ENCODE measurements around the gene KIF6.

The KIF6 gene

DNA sequence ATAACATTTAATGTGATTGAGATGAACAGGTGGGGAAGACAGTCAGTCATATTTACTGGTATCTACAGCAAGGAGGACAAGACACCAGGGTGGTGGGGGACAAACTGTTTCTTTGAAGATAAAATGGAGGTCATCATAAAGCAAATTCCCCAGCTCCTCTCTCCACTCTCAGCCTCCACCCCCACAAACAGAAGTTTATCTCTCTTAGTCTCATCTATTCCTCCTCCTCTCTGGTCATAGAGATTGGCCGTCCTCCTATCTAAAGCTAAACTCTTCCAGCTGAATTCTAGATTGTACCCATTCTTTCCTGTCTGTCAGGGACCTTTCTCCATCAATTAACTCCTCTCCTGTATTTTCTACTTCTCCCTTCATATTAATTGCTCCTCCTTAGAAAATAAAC, 71.1 kb downstream of the KIF6 start:
- DNase-seq: no peak

DNA sequence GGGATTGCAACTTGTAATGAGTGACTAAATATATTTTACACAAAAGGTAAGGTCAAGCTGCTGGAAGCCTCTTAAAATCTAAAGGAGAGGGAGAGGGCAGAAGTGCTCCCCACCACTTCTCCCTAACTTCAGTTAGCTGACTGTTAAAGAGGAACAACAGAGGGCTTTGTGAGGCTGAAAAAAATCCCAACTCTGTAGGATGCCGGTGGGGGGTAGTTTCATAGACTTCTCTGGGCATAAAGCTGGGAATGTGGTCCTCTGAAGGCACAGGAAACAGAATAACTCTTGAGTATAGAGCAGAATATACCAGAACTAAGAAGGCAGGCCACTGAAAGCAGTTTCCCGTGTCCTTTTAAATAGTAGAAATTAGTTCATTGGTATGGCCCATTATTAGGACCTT, 71.6 kb downstream of the KIF6 start:
- DNase-seq: no peak

DNA sequence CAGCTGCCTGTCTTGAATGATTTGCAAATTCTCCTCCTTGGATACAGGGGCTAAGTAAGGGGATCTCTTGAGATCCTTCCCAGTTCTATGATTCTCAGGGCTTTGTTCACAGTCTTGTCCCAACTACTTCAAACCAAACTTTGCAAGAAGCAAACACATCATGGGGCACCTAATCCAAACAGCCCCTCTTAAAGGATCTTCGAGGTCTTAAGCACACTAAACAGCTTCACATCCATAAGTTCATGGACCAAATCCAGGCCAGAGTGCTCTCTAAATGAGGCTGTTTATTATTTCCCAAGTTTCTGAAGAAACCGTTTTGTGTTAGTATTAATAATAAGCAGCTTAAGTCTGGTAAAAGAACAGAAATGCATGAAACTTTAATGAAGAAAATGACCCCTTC, 75.2 kb downstream of the KIF6 start:
- DNase-seq: no peak

DNA sequence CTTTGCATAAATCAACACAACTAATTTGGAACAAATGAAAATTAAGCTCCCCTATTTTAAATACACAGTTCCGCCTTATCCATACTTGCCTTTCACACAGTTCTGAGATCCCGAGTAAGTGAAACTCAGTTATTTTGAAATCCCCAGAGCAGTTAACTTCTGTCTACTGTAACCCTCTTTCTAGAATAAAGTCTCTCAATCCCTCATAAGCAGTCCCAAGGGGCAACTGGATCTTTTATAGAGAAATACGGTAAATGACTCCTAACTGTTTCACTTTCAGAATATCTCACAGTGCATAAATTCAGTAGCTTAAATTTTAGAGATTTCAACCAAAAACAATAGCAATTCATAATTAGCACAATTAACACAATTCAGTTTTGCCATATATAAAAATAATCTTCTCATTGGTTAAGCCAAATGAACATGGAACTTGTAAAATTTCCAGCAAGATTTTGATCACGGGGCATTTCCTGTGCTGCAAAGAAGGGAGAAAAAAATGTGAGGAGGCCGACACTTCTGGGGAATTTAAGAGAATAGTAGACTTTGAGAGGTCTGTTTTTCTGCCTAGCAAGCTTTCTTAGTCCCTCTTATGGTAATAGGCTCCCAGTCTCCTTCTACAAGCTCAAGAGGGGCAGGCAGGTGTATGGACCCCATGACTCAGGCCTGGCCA, 78.3 kb downstream of the KIF6 start:
- DNase-seq: no peak

DNA sequence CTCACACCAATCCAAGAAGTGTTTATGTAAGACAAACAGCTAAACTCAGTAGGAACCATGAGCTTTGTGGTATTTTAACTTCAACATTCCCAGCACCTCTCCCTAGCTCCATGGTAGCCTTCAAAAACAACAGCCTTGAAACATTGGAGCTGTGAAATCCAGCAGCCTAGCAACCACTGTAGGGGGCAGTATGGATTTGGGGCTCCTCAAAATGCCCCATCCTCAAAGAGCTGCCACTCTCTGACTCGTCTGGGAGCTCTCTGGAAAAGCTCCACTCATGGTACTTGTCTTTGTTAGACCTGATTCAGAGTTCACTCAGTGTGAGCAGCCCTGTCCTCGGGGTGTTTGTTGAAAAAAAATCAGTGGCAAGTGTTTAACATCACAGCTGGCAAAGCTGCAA, 82.9 kb downstream of the KIF6 start:
- DNase-seq: no peak

DNA sequence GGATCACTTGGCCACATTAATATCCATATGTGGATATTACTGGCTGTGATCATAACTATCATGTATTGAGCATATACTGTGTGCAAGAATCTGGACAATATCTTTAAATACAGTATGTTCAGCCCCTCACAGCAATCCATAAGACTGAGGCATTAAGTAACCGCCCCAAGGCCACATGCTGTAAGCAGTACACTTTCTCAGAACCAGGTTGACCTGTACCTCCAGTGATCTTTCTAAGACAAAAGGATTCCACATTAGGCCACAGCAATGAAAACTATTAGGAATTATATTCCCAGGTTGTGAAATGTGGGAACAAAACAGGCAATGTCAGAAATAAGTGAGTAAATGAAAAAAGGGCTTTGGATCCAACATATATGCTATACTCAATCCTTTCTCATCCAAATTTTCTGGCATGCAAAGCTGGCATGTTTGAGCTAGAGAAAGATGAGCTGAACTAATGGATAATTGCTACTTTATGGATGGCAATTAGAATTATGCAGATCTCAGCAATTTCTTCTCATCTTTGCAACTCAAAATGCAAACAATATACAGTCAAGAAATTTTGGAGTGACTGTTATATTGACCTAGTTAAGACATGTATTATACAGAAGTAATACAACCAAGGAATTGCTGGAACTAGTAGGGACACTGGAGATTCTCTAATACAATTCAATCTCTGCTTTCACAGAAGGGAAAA, 86.9 kb downstream of the KIF6 start:
- no peak for DNase-seq

DNA sequence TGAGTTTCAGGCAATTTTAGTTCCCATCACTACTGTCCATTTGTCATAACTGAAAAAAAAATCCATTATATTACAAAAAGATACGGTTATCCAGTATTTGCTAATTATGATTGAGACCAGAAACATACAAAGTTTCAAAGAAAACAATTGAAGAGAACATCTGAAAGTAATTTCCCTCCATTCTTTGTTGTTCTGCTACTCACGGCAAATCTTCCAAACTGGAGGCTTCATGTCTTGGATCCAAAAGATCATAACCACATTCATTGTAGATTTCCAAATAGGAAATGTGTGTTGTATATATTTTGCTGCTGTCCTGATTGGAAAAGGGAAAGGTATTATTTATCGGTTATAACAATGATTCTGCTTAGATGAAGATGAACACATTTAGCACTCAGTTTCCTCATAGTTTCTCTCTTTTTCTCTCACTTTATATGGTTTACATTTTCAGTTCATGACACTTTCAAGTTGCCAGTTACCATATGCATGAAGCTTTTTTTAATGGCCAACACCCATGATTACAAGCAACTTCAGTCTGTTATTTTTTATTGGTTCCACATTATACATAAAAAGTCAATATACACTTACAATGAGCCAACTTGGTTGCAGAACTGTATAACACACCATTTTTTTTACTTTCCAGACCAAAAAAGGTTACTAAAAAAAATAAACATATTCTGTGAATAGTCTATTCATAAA, 90.4 kb downstream of the KIF6 start:
- DNase-seq: no peak

DNA sequence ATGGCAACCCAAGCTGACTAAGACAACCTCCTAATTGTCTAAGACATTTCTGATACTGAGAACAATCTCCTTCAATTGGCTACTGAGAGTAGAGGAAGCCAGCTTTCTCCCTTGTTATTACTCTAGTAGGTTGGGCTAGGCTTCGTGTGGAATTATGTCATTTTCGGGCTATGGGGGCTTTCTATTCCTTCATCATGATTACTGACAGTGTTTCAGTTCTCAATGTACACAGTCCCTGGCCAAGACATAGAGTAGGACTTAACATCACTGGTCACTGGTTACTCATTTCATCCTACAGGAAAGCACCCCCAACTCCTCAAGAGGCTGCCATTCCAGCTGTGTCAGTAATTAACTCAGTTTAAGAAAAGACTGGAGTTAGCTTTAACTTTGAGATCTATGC, 100.0 kb downstream of the KIF6 start:
- DNase-seq: no peak

DNA sequence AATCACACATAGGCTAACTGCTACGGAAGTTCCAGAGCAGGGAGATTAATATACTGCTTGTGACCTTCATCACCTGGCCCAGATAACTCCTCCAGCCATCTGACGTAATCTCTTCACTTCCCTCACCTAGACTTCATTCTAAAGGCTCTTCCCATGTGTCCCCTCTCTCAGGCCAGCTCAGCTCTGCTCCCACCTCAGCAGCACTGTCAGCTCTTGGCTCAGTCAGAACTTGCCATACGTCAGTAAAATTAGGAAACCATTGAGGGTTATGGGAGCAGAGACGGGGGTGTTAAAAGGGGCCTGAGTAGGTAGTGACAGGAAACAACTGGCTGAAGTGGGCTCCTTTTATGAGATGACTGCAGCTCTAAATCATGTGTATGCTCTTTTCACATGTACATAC, 101.5 kb downstream of the KIF6 start:
- no peak for DNase-seq

DNA sequence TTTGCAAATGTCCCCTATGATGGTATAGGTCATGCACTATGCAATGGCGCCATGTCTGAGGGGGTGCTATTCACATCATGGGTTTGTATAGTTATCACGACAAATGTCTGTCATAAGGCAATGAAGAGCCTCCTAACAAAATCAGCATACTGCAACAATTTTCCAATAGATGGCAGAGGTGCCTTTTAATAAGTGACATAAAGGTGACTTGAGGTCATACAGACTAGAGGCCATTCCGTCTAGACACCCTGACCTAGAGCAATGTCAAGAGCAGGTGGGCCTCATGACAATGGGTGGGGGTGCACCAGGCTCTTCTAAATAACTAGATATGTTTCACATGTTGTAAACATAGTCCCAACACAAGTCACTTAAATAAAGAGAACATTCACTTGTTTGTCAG, 107.7 kb downstream of the KIF6 start:
- DNase-seq: no peak

DNA sequence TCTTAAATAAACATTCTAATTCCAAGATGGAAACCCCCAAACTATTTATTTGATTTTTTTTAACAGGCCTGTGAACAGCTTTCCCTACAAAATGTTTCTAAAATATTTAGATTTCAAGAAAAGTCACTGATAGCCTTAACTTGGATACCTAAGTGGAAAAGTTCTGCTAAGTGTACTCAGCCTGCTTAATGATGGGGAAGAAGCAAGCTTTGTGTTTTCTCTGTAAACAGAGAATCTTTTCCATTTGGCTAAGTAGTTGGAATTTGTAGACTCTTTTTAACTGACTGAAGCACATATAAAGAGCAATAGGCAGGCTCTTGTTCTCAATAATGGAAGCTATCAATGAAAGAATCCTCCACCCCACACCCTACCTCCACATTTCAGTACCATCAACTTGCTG, 108.2 kb downstream of the KIF6 start:
- no peak for DNase-seq

DNA sequence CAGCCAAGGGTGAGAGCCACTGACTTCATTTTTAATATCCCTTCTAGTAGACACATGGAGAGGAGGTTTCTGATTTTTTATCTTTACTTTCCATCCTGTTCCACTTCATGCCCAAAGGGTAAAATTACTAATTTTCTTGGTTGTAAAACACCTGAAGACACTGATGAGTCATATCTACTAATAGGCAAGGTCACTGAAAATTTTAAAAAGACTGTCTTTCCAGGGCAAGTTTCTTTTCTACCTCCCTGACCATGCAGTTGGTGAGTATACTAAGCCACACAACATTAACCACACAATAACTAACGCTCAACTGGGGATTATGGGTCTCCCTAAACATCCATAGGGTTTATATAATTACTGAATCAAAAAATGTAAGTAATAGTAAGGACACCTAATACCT, 109.6 kb downstream of the KIF6 start:
- DNase-seq: no peak

DNA sequence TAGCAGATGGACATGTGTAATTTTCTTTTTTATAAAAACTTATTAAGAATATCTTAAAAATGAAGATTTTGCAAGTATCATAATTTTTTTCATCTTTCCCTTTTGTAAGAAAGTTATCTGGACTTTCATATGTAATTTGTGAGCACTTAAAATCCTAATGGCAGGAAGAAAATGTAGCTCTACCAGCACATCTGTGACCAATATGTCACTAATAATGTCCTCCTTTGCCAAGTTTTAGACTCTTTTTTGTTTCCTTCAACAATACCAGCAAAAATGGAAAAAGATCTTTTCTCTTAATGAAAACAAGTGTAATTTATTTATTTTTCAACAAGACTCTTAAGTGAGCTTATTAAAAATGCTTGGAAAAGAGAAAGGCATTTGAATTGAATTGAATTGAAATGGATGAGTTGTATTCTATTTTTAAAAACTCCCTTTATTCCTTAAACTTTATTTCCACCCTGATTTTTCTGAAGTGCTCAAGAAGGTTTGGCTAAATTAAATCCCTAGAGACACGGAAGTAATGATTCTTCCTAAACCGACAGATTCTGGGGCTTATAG, 110.7 kb downstream of the KIF6 start:
- DNase-seq: no peak

DNA sequence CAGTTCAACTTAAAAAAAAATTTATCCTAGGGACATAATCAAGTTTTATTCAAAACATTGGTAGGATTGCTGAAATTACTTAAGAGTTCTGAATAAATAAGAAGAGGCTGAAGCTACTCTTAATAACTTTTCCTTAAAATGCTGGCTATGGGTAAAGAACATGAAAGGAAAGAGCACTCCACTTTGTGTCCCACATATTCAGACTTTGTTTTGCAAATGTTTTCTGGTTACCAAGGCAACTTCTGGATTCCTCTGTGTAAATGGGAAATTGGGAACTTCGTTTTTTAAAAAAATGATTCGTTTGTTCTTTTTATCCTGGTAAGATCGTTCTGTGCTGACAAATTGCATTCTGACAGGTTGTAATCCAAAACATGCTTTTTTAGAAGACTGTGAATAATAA, 115.0 kb downstream of the KIF6 start:
- DNase-seq: no peak

DNA sequence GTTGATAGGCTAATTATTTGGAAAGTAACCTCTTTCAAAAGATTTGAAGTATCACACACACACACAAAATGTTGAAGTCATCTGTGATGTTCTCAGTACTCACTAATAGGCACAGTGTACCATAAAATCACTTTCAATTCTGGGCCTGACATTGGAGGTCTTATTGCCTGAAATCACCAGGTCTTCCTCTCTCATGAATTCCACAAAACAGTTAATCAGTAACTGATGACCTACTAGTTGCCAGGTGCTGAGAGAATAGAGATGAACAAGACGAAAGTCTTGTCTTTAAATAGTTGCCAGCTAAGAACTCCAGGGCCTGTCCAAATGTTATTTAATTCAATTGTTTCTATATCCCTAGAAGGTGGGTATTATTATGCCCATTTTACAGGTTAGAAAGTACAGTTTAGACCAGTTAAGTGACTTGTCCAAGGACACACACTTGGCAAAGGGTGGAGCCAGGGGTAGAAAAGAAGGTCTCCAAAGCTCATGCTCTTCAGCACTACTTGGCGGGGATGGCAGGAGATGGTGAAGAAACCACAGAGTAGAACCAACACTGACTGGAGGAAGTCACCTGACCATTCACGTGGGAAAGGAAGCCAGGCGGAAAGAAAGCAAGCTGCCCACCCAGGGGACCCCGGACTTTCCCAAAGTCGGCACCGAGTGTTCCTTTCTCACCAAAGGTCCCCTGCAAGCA, 116.4 kb downstream of the KIF6 start:
- DNase-seq: no peak

DNA sequence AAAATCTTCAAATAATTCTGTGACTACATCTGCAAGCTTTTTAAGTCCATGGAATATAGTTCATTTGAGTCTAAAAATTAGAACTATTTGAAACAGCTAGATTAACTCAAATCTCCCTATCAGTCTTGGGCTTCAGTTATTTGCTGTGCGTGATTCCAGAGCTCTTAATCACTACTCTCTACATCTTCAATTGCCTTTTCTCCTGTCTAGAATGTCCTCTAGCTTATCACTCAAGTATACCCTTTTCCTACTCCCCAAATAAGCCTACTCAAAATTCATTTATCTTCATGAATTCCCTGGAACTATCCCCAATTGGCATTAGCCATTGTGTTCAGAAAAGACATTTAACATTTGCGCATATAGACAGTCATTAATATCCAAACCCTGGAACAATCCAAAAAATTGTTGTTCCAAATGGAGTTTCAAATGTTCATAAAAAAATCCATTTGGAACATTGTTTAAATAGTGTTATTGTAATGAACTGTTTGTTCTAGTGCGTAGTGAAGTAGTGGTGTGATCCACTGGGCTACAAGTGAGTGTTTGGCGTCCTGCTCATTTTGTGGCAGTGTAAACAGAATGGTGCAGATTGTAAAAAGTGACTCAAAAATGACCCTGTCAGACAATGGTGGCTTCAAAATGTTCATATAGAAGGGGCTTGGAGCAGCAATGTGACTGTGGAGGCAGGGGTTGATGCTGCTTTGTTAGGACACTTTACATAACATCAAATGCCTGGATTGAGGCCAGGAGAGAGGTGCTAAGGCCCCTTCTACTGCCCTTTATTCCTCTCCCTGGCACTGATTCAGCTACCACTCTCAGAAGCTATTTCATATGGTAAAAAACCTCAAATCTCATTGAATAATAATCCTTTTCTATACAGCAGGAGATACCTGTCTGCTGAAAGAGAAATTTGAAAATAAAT, 122.3 kb downstream of the KIF6 start:
- no peak for DNase-seq

DNA sequence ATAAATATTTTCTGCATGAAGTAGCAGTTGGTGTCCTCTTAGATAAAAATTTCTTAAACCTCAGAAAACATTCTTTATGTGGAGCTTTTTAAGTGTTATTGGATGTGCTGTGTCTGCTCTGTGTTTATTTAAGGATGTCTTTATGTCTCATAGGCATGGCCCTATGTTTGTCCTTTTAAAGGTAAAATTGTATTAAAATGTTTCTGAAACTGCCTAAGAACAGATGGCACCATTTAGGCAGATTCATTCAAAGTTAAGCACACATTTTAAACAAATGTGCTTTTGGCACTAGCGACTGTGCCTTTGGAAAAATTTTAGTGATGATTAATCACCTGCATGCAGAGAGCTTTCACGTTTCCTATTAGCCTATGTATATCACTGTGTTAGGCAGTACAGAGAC, 125.2 kb downstream of the KIF6 start:
- DNase-seq: no peak

DNA sequence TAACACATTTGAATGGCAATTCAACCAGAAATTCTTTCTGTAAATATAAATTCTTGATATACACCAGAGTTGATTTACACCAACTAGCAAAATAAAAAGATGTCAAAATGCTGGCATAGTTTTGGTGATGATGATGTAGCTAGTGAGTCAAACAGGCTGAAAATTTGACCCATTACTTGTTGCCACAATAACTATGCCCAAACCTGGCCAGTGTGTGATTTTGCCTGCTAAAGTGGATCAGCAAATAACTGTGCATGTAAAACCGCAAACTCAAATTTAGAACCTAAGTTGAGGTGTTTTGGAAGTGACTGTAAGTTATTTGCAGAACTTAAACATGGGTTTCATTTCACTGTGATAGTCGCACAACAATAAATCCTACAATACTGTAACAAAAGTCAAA, 125.9 kb downstream of the KIF6 start:
- no peak for DNase-seq

DNA sequence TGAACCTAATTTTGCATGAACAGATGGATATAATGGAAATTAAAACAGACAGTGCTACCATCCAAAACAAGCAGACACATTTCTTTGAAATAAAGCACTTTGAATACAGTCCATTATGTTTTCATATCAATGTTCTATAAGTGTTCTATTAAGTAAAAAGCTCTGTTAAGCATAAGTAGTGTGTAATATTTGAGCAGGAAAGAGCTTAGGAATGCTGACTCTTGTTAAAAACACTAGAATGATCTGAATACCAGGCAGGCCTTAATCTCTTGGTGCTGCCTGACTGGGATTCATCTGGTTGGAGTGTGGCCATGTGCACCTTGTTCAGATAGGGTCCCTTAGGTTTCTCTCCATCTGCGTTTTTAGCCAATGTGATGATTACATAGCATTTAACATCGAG, 130.9 kb downstream of the KIF6 start:
- DNase-seq: no peak

DNA sequence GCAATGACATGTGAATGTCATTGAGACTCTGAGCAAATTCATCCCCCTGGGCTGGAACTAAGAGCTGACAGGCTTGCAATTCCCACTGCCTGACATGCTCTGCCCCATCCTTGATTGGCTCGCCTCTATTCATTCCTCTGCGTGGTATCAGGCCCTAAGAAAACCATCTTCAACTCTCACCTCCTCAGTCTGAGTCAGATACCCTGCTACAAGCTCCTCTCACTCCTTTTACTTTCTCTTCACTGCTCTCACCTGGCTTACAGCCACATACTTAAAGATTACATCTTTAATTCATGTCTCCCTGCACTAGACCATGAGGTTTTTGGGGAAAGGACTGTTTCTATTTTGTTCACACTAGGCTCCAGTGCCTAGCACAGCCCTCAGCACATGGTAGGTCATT, 131.6 kb downstream of the KIF6 start:
- DNase-seq: no peak

DNA sequence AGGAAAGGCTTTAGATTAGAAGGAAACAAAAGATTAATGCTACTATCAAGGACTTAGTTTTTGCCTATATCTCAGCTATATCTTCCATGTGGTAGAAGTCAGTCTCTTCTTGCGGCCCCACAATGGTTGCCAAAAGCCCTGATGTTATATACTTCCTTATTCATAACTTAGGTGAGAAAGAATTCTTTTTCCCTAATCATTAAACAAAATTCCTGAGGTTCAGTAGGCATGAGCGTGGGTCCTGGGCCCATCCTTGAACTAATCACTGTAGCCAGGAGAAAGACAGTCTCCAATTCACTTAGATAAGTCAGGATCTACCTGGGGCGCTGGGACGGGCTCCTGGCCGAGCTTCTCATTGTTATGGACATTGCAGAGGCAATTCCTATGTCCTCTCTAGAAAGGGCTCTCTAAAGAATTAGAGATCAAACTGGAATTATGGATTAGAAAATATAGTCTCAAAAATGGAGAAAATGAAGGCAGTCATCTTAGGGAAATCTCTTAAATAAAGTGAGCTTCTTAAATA, 134.3 kb downstream of the KIF6 start:
- DNase-seq: no peak

DNA sequence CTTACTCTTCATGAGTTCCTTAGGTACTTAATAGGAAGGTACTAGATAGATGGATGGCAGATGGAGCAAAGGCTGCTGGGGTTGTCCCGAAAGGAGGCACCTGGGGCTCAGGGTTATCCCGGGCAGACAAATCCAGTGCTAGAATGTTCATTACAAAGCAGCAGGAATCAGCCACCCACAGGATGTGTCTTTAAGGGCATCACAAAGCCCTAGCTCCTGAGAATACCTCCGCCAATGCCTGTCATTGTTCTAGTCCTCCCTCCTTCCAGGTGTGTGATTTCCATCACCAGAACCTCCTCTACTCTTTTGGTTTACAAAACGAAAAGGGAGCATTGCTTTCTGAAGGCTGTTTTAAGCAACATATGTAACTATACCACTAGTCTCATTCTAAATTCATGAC, 138.1 kb downstream of the KIF6 start:
- DNase-seq: no peak
